Measurements from ENCODE around the gene SART3.

GRCh38 chr12:108571609-108572165 lies 10.7 kb upstream of the SART3 start:
- no peak for TF ChIP-seq CTCF (IDR thresholded peaks at IDR 0.05)
- no peak for TF ChIP-seq POLR2A (IDR thresholded peaks at IDR 0.05)
